NCI-H82 (cell line): Measurements from ENCODE around the gene SLC25A4.

Experiments
- DNase-seq: peaks from one replicate; lab custom pipeline; 2025; lab: John Stamatoyannopoulos, UW

SLC25A4 gene

DNA sequence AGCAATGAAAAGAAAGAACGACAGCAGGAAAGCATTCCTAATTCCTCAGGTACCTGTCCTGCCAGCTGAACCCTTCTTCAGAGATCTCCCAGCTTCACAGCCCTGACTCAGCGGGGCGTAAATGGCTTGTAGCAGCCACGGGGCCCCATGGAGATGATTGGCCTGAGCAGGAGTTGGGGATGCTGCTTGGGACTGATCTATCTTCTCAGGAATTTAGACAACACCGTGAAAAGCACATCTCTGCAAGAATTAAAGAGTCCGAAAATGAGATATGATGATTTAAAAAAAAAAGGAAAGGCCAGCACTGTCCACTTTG is 22.5 kb upstream of the SLC25A4 start:
- no peak for DNase-seq

DNA sequence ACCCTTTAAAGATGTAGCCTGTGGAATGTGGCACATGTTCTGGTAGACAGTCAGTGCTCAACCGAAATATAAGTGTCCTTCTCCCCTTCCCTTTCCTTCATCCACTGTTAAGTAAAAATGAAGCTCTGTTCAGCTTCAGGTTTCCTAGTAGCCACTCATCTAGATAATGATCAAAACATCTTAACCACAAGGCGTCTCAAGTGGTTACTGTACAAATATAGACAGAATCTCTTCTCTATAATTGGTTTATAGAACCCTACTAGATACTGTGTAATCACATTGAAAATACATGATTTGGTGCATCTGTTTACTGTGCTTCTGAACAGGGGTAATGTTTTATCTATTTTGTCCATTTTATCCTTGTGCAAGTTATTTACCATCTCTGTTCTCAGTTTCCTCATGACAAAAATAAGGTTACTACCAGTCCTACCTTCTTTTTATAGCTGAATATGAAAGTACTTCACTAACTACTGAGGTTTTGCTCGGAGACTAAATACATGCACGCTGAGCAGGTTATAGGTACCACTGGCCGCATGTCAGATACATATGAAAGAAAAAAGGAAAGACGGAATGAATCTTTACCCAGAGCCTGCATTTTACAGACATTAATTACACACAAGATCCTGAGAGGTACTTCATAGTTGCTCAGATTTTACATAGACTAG is 20.3 kb upstream of the SLC25A4 start:
- peak; percentile 18 for DNase-seq

DNA sequence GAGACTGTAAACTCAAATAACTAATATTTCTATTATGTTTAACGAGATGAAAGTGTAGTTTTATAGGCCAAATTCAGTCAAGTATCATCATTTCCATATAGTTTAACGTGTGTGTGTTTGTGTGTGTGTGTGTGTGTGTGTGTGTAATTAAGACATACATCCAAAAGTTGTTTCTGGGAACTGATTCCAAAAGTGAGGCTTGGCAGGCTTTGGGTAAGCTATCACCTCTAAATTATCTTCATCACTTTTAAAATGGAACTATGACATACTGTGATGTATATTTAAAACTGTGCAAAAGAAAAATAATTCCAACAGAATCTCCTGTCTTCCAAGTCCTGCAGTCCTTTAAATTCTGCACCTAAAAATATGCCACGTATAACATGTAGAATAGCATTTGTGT is 19.1 kb upstream of the SLC25A4 start:
- DNase-seq, result no peak

DNA sequence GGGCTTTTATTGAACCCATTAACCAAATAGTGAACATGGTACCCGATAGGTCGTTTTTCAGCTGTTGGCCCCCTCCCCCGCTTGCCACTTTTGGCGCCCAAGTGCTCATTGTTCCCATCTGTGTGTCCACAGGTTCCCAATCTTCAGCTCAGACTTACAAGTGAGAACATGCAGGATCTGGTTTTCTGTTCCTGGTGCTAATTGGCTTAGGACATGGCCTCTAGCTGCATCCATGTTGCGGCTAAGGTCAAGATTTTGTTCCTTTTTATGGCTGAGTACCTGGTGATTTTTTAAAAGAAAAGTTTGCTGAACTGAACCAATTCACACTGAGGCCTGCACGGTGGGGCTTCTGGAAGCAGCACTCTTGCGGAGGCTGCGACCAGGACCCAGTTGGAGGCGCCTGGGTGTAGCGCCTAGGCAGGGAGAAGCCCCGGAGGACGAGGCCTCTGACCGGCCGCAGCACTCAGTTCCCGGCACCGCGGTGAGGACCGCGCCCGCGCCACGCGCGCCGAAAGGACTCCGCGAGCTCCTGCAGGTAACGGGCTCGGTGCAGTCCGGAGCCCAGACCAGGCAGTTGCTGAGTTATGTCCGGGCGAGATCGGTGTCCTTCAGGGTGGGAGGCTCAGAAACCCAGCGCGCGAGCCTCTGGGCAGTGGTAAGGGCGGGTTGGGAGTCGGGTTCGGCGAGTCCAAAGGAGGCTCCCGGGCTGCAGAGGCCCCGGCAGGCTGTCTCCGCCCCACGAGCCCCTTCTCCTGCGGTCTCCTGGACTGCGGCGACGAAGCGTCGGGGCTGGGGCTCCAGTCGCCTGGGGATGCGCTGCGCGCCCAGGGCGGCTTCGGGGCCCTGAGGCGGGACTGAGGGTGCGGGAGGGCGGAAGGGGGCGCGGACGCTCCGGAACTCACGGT is 15.8 kb upstream of the SLC25A4 start:
- peak; percentile 5 for DNase-seq

DNA sequence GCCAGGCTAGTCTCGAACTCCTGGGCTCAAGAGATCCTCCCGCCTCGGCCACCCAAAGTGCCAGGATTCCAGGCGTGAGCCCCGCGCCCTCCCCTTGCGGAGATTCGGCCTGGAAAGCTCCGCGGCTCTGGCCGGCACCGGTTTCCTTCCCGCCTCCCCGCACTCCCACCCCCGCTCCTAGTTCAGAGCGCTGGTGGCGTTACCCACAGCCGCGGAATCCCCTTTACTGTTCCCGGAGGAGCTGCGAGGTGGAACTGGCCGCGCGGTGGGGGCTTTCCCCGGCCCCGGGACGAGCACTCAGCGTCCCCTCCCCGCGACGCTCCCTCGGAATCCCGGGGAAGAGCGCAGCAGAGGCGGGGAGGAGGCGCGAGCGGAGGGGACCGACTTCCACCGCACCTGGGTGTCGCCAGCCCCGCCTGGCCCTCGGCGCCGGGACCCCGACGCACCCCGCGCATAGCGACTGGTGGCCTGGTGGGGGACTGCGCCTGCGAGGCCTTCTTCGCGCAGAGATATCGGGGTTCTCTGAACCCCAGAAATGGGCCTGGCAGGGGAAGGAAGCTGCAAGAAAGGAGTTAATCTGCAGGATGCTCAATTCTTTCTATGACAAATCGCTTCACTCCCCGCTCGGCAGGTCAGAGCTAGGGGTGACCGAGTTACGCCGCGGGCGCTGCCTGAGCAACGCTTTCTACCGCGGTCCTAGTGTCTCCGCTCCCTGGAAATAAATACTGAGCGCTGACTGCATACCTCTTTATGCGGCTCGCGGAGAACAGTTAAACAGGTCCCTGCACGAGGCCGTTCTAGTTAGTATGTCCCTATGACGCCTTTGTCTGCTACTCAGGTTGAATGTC is 14.6 kb upstream of the SLC25A4 start:
- DNase-seq, result peak; percentile 10

DNA sequence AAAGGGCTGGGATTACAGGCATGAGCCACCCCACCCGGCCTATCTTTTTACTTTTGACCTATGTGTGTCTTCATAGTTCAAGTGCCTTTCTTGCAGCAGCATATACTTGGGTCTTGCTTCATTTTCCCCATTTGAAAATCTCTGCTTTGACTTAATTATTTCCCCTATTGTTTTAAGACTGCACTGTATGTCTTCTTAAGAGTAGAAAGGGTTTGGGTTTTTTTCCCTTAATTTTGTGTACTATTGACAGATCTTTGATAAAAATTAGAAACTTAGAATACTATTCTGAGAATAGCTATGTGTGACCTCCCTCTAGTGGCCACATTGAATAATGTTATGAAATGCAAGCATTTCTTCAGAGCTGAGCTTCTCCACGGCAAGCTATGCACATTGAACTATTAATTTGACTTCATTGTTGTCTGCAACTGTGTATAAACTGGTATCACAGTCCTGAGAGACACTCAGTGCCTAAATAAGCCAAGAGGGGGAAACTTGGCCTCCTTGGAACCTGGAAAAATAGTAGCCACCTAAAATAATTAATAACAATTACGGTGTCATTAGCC is 8.7 kb upstream of the SLC25A4 start:
- peak; percentile 69 for DNase-seq

DNA sequence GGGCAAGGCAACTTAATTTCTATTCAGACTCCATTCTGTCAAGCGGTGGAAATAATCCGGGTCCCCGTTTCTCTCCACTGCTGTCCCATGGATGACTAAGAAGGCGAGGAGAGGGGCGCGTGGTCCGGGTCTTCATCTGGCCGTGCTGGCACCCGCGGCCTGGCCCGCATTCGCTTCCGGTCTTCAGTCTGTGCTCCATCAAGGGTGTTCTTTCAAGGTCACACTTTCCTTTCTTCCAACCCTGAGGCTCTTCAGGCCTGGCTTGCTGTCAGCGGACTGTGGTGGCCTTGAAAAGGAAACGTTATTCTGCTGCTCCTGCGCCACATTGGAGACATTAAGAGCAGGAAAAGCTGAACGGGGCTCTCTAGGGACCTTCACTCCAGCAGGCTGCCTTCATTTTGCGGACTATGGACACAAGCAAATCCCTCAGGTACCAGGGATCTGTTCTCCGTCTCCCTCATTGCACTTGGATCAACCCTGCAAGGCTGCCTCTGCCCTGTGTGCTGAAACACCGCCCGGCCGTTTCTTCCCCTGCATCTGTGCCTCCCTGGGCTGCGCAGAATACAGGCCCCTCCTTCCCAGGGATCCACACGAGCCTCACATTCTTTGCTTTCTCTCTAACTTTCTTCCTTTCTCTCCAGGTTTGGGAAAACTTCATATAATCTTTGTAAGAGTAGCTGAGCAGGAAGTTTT is 5.7 kb upstream of the SLC25A4 start:
- DNase-seq, result no peak

DNA sequence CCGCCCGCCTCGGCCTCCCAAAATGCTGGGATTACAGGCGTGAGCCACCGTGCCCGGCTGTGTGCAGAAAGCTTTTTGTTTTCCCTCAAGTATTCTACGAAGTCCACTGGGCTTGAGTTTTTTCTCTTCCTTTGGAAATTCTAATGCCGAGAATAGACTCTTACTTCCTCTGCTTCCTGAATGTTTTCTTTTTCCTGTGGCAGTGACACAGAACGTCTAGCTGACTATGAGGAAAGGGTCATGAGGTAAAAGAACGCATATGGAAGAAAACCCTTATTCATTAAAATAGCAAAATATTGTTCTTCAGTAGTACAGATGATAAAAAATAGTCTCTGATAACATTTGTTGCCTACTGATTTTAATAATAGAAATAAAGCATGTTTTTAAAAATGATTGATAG is 4.9 kb upstream of the SLC25A4 start:
- DNase-seq, result no peak

DNA sequence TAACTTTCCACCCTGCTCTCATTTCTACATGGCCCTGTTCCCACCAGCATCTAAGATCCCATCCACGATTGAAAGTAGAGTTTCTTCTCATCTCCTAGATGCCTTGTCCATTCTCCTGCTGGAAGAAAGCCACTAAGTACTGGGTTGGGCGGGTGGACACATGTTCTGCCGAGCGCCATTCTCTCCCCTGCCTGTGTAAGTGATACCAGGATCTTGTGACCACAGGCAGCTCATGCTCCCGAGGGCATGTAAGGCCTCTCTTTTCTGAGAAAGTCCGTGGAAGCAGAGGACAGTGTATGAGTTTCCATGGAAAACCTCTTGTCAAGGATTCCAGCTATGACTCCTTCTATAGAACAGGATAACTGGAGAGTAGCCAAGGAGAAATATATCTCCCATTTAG is 3.3 kb upstream of the SLC25A4 start:
- DNase-seq, result no peak

DNA sequence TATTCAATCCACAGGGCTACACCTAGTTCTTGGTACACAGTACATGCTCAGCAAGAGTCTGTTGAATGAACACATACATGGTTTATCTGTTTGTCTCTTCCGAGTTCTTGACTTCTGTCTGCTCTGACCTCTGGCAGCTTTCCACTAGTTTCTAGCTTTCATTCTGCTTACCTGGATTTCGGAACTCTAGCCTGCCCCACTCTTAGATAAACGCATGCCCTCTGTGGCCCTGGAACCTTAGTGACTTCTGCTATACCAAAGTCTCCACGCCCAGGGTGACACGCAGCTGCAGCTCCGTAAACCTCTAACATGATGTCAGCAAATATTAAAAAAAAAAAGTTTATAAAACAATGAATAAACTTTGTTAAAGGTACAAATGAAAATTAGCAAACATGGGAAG is 1.3 kb upstream of the SLC25A4 start:
- DNase-seq, result no peak

DNA sequence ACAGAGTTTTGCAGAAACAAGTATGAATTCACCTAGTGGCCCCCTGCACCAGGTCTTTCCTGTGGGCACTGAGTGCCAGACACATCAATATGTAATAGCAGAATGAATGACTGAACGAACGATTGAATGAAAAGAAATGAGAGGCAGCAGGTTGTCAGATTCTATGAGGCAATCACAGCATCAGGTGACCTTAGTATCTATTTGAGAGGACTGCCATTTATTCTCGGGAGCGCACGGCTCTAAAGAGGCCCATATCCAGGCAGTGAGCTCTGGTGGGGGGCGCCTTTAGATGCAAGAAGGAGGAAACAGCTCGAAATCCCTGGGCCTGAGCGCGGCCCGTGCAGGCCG is 528 bp upstream of the SLC25A4 start:
- peak; percentile 37 for DNase-seq

DNA sequence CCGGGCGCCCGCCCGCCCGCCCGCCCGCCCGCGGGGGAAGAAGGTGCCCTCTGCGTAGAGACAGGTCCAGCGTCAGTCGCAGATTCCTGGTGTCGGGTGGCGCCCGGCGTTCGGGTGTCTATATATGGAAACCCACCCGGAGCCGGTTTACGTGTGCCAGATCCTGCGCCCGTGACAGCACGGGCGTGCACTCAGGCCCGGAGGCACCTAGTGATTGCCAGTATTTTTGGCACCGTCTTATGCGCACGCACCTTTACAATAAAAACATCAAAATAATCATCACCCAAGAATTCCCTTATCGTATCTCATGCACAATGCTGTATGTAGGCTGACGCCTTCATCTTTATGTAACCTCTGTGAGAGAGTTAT is 519 bp downstream of the SLC25A4 start:
- peak; percentile 51 for DNase-seq

DNA sequence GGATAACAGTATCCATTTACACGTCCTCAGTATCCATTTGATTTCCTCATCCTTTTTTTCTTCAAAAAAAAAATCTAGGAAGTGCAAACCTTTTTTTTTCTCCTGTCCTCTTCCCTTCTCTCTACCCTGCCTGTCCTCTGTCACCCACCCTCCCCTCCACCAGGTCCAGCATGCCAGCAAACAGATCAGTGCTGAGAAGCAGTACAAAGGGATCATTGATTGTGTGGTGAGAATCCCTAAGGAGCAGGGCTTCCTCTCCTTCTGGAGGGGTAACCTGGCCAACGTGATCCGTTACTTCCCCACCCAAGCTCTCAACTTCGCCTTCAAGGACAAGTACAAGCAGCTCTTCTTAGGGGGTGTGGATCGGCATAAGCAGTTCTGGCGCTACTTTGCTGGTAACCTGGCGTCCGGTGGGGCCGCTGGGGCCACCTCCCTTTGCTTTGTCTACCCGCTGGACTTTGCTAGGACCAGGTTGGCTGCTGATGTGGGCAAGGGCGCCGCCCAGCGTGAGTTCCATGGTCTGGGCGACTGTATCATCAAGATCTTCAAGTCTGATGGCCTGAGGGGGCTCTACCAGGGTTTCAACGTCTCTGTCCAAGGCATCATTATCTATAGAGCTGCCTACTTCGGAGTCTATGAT is 1.7 kb downstream of the SLC25A4 start:
- no peak for DNase-seq

DNA sequence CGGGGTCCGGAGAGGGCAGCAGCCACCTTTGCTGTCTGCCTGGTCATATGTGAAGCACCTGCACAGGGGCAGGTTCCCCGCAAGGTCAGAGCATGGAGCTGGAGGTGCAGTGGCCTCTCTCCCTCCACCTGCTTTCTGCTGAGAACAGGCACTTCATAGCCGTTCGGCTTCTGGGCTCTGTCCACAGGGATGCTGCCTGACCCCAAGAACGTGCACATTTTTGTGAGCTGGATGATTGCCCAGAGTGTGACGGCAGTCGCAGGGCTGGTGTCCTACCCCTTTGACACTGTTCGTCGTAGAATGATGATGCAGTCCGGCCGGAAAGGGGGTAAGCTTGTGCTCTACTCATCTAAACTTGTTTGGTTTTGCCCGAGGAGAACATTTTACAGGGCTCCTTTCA is 2.5 kb downstream of the SLC25A4 start:
- no peak for DNase-seq

DNA sequence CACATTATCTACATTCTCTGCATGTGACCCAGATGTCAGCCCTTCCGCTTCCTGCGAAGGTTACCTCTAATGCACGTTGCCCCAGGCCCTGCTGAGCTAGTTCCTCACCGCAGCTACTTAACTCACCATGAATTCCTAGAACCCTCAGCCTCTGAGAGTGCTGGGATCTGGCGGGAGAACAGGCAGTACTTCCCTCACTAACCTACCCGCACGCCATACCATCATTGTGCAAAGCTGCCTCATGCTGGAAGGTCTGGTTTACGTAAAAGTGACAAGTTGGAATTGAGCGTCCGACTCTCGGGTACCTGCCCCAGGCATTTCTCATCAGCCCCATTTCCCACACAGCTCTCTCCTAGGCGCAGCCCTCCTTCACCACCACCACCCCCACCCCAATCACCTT is 6.3 kb downstream of the SLC25A4 start:
- no peak for DNase-seq

DNA sequence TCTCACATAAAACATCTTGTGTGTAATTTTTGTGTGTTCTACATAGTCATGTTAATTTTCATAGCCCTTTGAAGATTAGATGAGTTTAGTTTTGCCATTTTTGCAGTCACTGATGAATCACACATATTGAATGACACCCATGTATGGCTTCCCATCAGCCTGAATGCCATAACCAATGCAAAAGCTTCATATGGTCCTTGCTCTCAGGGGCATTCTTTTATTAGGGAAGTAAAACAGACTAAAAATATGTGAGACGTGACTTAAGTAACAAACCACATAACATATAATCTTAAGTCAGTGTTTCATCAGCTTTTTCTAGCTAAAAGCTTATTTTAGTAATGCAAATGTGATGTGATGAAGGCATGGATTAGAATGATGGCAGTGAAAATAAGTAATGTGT is 8.2 kb downstream of the SLC25A4 start:
- DNase-seq, result no peak

DNA sequence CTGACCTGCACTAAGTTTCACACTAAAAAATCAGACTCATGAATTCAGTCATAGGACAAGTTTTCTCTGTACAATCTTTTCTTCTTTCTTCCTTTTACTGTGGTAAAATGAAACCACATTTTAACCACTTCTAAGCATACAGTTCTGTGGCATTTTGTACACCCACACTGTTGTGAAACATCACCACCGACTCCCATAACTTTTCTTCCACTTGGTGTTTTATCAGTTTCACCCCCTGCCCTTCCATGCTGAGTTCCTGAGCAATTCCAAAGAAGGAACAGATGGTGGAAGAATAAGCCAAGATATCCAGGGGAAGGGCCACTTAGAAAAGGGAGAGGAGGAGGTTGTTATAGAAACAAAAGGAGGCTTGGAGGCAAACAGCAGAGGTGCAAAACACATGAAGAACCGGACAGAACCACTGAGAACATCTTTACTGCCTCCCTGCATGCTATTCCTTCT is 22.6 kb downstream of the SLC25A4 start:
- DNase-seq, result peak; percentile 62

DNA sequence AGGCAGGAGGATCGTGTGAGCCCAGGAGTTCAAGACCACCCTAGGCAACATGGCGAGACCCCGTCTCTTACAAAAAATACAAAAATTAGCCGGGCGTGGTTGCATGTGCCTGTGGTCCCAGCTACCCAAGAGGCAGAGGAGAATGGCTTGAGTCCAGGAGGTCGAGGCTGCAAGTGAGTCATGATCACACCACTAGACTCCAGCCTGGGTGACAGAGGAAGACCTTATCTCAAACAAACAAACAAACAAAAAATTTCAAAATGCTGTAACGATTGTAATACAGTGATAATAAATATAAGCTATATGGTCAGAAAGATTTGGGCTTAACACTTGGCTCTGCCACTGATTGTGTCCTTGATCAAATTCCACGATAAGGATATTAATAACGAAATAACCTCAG is 24.2 kb downstream of the SLC25A4 start:
- DNase-seq, result no peak

DNA sequence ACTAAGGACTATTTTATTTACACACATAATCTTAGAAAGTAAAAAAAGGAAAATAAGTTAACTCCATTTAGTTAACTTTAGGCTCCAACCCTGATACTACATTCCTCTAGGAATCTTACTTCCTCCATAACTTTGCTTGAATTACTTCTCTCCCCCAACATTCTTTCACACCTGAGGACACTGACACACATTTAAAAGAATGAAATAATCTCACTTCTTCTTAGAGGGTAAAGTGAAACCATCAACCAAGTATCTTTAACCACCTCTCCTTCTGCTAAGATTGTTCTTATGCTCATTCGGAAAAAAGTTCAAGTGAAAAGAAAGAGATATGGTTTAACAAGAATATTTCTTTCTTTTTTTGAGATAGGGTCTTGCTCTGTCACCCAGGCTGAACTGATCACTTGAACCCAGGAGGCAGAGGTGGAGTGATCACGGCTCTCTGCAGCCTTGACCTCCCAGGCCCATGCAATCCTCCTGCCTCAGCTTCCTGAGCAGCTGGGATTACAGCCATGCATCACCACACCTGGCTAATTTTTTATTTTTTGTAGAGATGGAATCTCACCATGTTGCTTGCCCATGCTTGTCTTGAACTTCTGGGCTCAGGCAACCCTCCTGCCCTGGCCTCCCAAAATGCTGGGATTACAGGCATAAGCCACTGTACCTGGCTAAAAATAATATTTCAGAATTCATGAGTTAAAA is 28.5 kb downstream of the SLC25A4 start:
- DNase-seq, result no peak

DNA sequence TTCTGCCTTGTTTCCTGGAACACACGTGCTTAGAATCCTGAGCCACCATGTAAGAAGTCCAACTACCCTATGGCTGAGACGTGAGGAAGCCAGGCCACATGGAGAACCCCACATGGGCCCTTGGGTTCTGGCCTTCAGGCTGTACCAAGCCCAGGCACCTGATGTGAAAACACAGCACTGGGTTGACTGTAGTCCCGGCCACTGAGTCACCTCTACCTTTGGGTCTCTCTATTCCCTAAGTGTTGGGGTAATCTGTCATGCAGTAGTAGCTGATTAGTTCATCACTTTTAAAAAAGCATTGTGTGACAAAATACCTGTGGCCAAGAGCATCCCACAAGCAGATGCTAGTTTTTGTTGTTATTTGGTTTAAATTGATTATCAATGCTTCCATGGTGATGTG is 36.4 kb downstream of the SLC25A4 start:
- DNase-seq, result no peak

DNA sequence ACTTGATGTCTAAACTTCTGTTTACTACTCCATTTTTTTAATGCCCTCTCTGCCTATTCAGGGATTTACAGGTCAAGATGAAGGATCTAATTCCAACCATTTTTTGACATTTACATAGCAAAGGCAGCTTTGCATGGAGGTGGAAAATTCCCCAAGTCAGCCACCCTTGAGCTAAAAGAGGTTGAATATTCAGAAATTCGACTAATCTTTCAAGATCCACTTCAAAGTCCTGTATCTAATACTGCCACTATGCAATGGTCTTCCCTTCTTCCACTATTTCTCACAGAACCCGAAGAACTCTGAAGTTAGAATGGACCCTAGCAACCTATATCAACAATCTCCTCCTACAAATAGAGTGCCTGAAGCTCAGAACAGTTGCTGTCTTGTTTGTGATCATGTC is 39.2 kb downstream of the SLC25A4 start:
- no peak for DNase-seq
